GM21526 (cell line): Measurements from ENCODE around the gene SMARCAD1.

Experiments
- ATAC-seq: cut with Tn5 transposase; IDR thresholded peaks from one replicate; pipeline ENCODE4 v1.9.1; 2021; ENCODE audit warnings: moderate library complexity; ENCODE audit not compliant: unreplicated experiment, low FRiP score

SMARCAD1 gene

GRCh38 chr4:94207469-94208224, at the start of gene SMARCAD1:
Gene SMARCAD1 (plus strand): TSS chr4:94207865. CDS start chr4:94208395, 530 bp downstream.
- peak; percentile 96 for ATAC-seq

GRCh38 chr4:94158883-94159282, 48.8 kb upstream of the SMARCAD1 start:
- ATAC-seq: no peak

GRCh38 chr4:94159790-94160189, 47.9 kb upstream of the SMARCAD1 start:
- ATAC-seq: no peak

GRCh38 chr4:94160774-94161173, 46.9 kb upstream of the SMARCAD1 start:
- peak; percentile 57 for ATAC-seq

- no peak for ATAC-seq
These were observed 42.4 kb upstream of the SMARCAD1 start for GRCh38 chr4:94165256-94165655.

GRCh38 chr4:94168321-94168720, 39.3 kb upstream of the SMARCAD1 start:
- ATAC-seq: no peak

- ATAC-seq: no peak
These were observed 37.8 kb upstream of the SMARCAD1 start for GRCh38 chr4:94169803-94170372.

- no peak for ATAC-seq
These were observed 36.0 kb upstream of the SMARCAD1 start for GRCh38 chr4:94171616-94172015.

GRCh38 chr4:94175553-94176261, 32.0 kb upstream of the SMARCAD1 start:
- no peak for ATAC-seq

GRCh38 chr4:94177822-94178221, 29.8 kb upstream of the SMARCAD1 start:
- ATAC-seq: no peak

GRCh38 chr4:94181815-94182214, 25.9 kb upstream of the SMARCAD1 start:
- ATAC-seq: no peak

GRCh38 chr4:94202769-94203168, 4.9 kb upstream of the SMARCAD1 start:
- ATAC-seq: no peak

GRCh38 chr4:94208266-94208665, 601 bp downstream of the SMARCAD1 start:
- no peak for ATAC-seq

- ATAC-seq: no peak
These were observed 1.3 kb downstream of the SMARCAD1 start for GRCh38 chr4:94208918-94209317.

- ATAC-seq: no peak
These were observed 4.2 kb downstream of the SMARCAD1 start for GRCh38 chr4:94211861-94212260.

- no peak for ATAC-seq
These were observed 7.1 kb downstream of the SMARCAD1 start for GRCh38 chr4:94214703-94215319.

GRCh38 chr4:94216394-94216793, 8.7 kb downstream of the SMARCAD1 start:
- ATAC-seq: no peak

- no peak for ATAC-seq
These were observed 11.7 kb downstream of the SMARCAD1 start for GRCh38 chr4:94219402-94219801.

- ATAC-seq: no peak
These were observed 14.3 kb downstream of the SMARCAD1 start for GRCh38 chr4:94221916-94222315.

- no peak for ATAC-seq
These were observed 17.8 kb downstream of the SMARCAD1 start for GRCh38 chr4:94225449-94225848.

GRCh38 chr4:94226763-94227162, 19.1 kb downstream of the SMARCAD1 start:
- no peak for ATAC-seq
